ENCODE data around the gene NEB. TPM values are rescaled to one million over a fixed set of nuclear protein-coding genes. Genes with fewer than 3 reads are reported as not detected.

Gene NEB
- polyA plus RNA-seq, 2 of the 4 experiments (the other 2 are of a cell fraction) = 0.67 to 4.4 TPM

DNA sequence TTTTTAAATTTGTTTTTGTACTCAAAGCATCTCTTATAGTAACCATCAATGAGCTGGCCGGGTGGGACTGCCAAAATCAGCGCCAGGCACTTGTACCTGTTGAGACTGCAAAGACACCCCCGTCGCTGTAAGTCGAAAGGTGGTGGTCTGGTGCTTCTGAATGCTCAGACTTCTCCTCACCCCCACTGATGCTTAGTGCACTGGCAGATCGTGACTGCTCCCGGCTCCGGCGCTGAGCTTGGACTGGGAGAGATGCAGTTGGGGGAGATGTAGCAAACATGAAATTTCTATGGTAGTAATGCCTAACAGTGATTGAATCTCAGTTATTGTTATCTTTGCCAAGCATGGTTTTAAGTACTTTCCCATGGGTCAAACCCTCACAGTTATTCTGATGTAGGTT lies 244.0 kb downstream of the NEB start:
- Histone ChIP-seq H3K9me3 (no peaks in the 10 kb centered on the region), H3K4me1 (no peaks in the 10 kb centered on the region), H3K27ac (no peak overlapping the region), H3K4me3 (no peak overlapping the region), H3K4me2 (no peak overlapping the region)
- WGBS (ENCODE audit: missing lambda C conversion rate) = 95% methylated on average over 9 of the region's 9 CpGs
- CTCF ChIA-PET = interaction anchor here (1.3 to 1.4 kb wide), 2 partner anchors 43 to 53 kb away, joined by 3 read pairs; no protein-coding TSS in a partner anchor
- DNase-seq (ENCODE audit: low read depth in 1 of 2, low spot score in 1 of 2) (no peak), FAIRE-seq (no peak), ATAC-seq (no peak)
- POLR2A ChIA-PET = no interaction called here
- TF ChIP-seq SMC3 (IDR thresholded peaks at IDR 0.05) = no peak
- TF ChIP-seq, protein P1, sequence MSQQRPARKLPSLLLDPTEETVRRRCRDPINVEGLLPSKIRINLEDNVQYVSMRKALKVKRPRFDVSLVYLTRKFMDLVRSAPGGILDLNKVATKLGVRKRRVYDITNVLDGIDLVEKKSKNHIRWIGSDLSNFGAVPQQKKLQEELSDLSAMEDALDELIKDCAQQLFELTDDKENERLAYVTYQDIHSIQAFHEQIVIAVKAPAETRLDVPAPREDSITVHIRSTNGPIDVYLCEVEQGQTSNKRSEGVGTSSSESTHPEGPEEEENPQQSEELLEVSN (IDR thresholded peaks at IDR 0.05; ENCODE audit: borderline replicate concordance, low read depth) = no peak
- no peak for TF ChIP-seq ZFP36 (IDR thresholded peaks at IDR 0.05; ENCODE audit: borderline replicate concordance, partially characterized antibody)
- no peak for TF ChIP-seq MAZ (IDR thresholded peaks at IDR 0.05; ENCODE audit: borderline replicate concordance, low read depth, low read length)
- TF ChIP-seq RARB (CRISPR knock-in tag; IDR thresholded peaks at IDR 0.05) = no peak
- no peak for TF ChIP-seq JUNB (IDR thresholded peaks at IDR 0.05)
- no peak for TF ChIP-seq CBX8 (IDR thresholded peaks at IDR 0.05)
- TF ChIP-seq, protein P2, sequence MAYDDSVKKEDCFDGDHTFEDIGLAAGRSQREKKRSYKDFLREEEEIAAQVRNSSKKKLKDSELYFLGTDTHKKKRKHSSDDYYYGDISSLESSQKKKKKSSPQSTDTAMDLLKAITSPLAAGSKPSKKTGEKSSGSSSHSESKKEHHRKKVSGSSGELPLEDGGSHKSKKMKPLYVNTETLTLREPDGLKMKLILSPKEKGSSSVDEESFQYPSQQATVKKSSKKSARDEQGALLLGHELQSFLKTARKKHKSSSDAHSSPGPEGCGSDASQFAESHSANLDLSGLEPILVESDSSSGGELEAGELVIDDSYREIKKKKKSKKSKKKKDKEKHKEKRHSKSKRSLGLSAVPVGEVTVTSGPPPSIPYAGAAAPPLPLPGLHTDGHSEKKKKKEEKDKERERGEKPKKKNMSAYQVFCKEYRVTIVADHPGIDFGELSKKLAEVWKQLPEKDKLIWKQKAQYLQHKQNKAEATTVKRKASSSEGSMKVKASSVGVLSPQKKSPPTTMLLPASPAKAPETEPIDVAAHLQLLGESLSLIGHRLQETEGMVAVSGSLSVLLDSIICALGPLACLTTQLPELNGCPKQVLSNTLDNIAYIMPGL (CRISPR knock-in tag; IDR thresholded peaks at IDR 0.05; ENCODE audit: borderline replicate concordance) = no peak
- no peak for TF ChIP-seq SREBF2 (IDR thresholded peaks at IDR 0.05)
- no peak for TF ChIP-seq NPAS2 (CRISPR knock-in tag; IDR thresholded peaks at IDR 0.05; ENCODE audit: borderline replicate concordance)
- TF ChIP-seq KDM1A (IDR thresholded peaks at IDR 0.05; ENCODE audit: low read depth) = no peak
- no peak for TF ChIP-seq CBX2 (IDR thresholded peaks at IDR 0.05; ENCODE audit: borderline replicate concordance, low read depth)
- TF ChIP-seq EHMT2 (IDR thresholded peaks at IDR 0.05; ENCODE audit: low read depth) = no peak
- no peak for TF ChIP-seq ESRRA (IDR thresholded peaks at IDR 0.05; ENCODE audit: borderline replicate concordance, low read length)
- no peak for TF ChIP-seq FOXS1 (CRISPR knock-in tag; IDR thresholded peaks at IDR 0.05)
- no peak for TF ChIP-seq TFCP2L1 (CRISPR knock-in tag; IDR thresholded peaks at IDR 0.05)
- TF ChIP-seq, protein P3, sequence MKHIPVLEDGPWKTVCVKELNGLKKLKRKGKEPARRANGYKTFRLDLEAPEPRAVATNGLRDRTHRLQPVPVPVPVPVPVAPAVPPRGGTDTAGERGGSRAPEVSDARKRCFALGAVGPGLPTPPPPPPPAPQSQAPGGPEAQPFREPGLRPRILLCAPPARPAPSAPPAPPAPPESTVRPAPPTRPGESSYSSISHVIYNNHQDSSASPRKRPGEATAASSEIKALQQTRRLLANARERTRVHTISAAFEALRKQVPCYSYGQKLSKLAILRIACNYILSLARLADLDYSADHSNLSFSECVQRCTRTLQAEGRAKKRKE (CRISPR knock-in tag; IDR thresholded peaks at IDR 0.05; ENCODE audit: low read depth) = no peak

DNA sequence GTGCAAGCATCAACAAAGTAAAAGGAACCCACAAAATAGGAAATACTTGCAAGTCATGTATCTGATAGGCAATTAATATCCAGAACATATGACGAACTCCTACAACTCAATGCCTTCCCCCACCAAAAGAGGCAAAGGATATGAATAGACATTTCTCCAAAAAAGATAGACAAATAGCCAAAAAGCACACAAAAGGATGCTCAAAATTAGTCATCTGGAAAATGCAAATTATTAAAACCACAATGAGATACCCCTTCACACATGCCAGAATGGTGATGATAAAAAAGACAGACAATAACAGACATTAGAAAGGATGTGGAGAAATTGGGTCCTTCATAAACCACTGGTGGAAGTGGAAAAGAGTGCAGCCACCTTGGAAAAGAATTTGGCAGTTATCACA lies 248.2 kb downstream of the NEB start:
- FAIRE-seq = no peak

DNA sequence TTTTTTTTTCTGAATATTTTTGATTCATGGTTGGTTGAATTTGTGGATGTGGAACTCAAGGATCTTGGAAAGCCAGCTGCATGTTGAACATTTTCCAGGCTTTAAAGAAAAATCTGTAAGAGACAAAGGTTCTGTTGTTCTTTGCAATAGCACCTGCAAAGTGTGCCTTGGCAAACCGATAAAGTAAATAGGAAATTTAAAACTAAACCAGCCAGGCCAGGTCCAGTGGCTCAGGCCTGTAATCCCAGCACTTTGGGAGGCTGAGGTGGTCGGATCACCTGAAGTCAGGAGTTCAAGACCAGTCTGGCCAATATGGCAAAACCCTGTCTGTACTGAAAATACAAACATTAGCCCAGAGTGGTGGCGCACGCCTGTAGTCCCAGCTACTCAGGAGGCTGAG lies 250.2 kb downstream of the NEB start:
- no peak for DNase-seq (ENCODE audit: low read depth in 1 of 2, low spot score in 1 of 2)
- POLR2A ChIA-PET = no interaction called here
- WGBS (ENCODE audit: missing lambda C conversion rate) = 90% methylated on average over 4 of the region's 4 CpGs
- no peak overlapping the region for H3K4me3 ChIP-seq
- no peak for FAIRE-seq
- H3K4me2 ChIP-seq = no peak overlapping the region
- ATAC-seq = no peak
- TF ChIP-seq RFX5 (IDR thresholded peaks at IDR 0.05) = no peak
- no peak for TF ChIP-seq BHLHE40 (IDR thresholded peaks at IDR 0.05; ENCODE audit: low read depth, low read length)
- no peak for TF ChIP-seq ZSCAN20 (CRISPR knock-in tag; IDR thresholded peaks at IDR 0.05)
- no peak for TF ChIP-seq TP53 (CRISPR knock-in tag; IDR thresholded peaks at IDR 0.05)
- TF ChIP-seq EP300 (IDR thresholded peaks at IDR 0.05) = no peak
- TF ChIP-seq CEBPB (IDR thresholded peaks at IDR 0.05) = no peak
- no peak for TF ChIP-seq CBX2 (IDR thresholded peaks at IDR 0.05; ENCODE audit: borderline replicate concordance, low read depth)
- CTCF ChIA-PET = no interaction called here
- no peaks in the 10 kb centered on the region for H3K9me3 ChIP-seq
- H3K27ac ChIP-seq = no peak overlapping the region
- H3K4me1 ChIP-seq = no peaks in the 10 kb centered on the region

More for the DNA sequence above, 248.2 kb downstream of the NEB start:
- WGBS (ENCODE audit: missing lambda C conversion rate) = 89% methylated on average over 1 of the region's 1 CpG
- no peaks in the 10 kb centered on the region for H3K4me1 ChIP-seq
- ChIA-PET POLR2A (no interaction called here), CTCF (no interaction called here)
- no peak for DNase-seq (ENCODE audit: low read depth in 1 of 2, low spot score in 1 of 2)
- no peak overlapping the region for H3K4me2 ChIP-seq
- no peak overlapping the region for H3K4me3 ChIP-seq
- H3K27ac ChIP-seq = no peak overlapping the region
- H3K9me3 ChIP-seq = no peaks in the 10 kb centered on the region
- no peak for ATAC-seq
- TF ChIP-seq KDM1A (IDR thresholded peaks at IDR 0.05; ENCODE audit: low read depth) = no peak
- TF ChIP-seq, protein P1 (IDR thresholded peaks at IDR 0.05; ENCODE audit: borderline replicate concordance, low read depth) = no peak
- TF ChIP-seq SREBF2 (IDR thresholded peaks at IDR 0.05) = no peak
- no peak for TF ChIP-seq CEBPB (IDR thresholded peaks at IDR 0.05)
- TF ChIP-seq, protein P4, sequence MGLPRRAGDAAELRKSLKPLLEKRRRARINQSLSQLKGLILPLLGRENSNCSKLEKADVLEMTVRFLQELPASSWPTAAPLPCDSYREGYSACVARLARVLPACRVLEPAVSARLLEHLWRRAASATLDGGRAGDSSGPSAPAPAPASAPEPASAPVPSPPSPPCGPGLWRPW (IDR thresholded peaks at IDR 0.05) = no peak
- TF ChIP-seq FOSL2 (IDR thresholded peaks at IDR 0.05) = no peak
- TF ChIP-seq FOSL2 (CRISPR knock-in tag; IDR thresholded peaks at IDR 0.05) = no peak
